ENCODE results near the gene ARAP2.

ARAP2 gene

GRCh38 chr4:36256398-36256891 lies 12.1 kb upstream of the ARAP2 start:
- no peak for DNase-seq (ENCODE audit: low spot score)

GRCh38 chr4:36255577-36255976 lies 11.3 kb upstream of the ARAP2 start:
- no peak for DNase-seq (ENCODE audit: low spot score)

GRCh38 chr4:36254371-36254770 lies 10.1 kb upstream of the ARAP2 start:
- no peak for DNase-seq (ENCODE audit: low spot score)

GRCh38 chr4:36251983-36252382 lies 7.7 kb upstream of the ARAP2 start:
- no peak for DNase-seq (ENCODE audit: low spot score)

GRCh38 chr4:36249610-36250009 lies 5.3 kb upstream of the ARAP2 start:
- no peak for DNase-seq (ENCODE audit: low spot score)

GRCh38 chr4:36243355-36244256 lies 708 bp downstream of the ARAP2 start:
- DNase-seq (ENCODE audit: low spot score): peak; percentile 25

- DNase-seq (ENCODE audit: low spot score): no peak
Observed at GRCh38 chr4:36242629-36243354, 1.5 kb downstream of the ARAP2 start.

- DNase-seq (ENCODE audit: low spot score): peak; percentile 9
Observed at GRCh38 chr4:36241771-36242170, 2.5 kb downstream of the ARAP2 start.

- no peak for DNase-seq (ENCODE audit: low spot score)
Observed at GRCh38 chr4:36237366-36238313, 6.7 kb downstream of the ARAP2 start.

- DNase-seq (ENCODE audit: low spot score): no peak
Observed at GRCh38 chr4:36236159-36236558, 8.2 kb downstream of the ARAP2 start.

- no peak for DNase-seq (ENCODE audit: low spot score)
Observed at GRCh38 chr4:36235306-36235705, 9.0 kb downstream of the ARAP2 start.

- no peak for DNase-seq (ENCODE audit: low spot score)
Observed at GRCh38 chr4:36233567-36234266, 10.6 kb downstream of the ARAP2 start.

- DNase-seq (ENCODE audit: low spot score): no peak
Observed at GRCh38 chr4:36230534-36230933, 13.8 kb downstream of the ARAP2 start.

GRCh38 chr4:36227913-36228312 lies 16.4 kb downstream of the ARAP2 start:
- DNase-seq (ENCODE audit: low spot score): no peak

- no peak for DNase-seq (ENCODE audit: low spot score)
Observed at GRCh38 chr4:36226430-36227227, 17.7 kb downstream of the ARAP2 start.

GRCh38 chr4:36224972-36225903 lies 19.1 kb downstream of the ARAP2 start:
- DNase-seq (ENCODE audit: low spot score): no peak

GRCh38 chr4:36222702-36223101 lies 21.6 kb downstream of the ARAP2 start:
- DNase-seq (ENCODE audit: low spot score): no peak

- no peak for DNase-seq (ENCODE audit: low spot score)
Observed at GRCh38 chr4:36220776-36221175, 23.5 kb downstream of the ARAP2 start.

- DNase-seq (ENCODE audit: low spot score): no peak
Observed at GRCh38 chr4:36218121-36218520, 26.2 kb downstream of the ARAP2 start.

Data from HuH-7 (cell line).